ENCODE data around the gene PRR20B.
"Not testable (repeated sequence)": the region's sequence is repeated elsewhere in the genome, so short reads cannot be mapped to it uniquely, and the experiment has no call there.

GRCh38 chr13:57140235-57140968 lies 6.9 kb upstream of the PRR20B start, which contains the start of gene PRR20A:
- not testable (repeated sequence) for TF ChIP-seq POLR2A (IDR thresholded peaks at IDR 0.05; ENCODE audit: low read length); GATA1 (IDR thresholded peaks at IDR 0.05; ENCODE audit: low read depth, low read length)
